ENCODE results near the gene FAM76A.

DNA sequence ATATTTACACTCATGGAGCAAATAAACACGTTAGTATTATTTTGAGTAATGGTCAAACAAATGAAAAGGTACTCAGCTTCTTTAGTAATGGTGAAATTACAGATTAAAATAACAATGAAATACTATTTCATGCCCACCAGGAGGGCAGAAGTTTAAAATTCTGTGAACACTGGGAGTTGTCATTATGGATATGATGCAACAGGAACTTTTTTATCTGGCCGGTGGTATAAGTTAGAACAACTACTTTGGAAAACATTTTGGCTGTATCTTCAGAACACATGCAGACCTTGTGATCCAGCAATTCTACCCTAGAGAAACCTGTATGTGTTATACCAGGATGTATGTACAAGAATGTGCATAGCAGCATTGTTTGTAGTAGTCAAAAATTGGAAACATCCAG lies 81.6 kb downstream of the FAM76A start:
- no peak for TF ChIP-seq EZH2 (IDR thresholded peaks at IDR 0.05; ENCODE audit: low read depth)
- TF ChIP-seq, protein P1, sequence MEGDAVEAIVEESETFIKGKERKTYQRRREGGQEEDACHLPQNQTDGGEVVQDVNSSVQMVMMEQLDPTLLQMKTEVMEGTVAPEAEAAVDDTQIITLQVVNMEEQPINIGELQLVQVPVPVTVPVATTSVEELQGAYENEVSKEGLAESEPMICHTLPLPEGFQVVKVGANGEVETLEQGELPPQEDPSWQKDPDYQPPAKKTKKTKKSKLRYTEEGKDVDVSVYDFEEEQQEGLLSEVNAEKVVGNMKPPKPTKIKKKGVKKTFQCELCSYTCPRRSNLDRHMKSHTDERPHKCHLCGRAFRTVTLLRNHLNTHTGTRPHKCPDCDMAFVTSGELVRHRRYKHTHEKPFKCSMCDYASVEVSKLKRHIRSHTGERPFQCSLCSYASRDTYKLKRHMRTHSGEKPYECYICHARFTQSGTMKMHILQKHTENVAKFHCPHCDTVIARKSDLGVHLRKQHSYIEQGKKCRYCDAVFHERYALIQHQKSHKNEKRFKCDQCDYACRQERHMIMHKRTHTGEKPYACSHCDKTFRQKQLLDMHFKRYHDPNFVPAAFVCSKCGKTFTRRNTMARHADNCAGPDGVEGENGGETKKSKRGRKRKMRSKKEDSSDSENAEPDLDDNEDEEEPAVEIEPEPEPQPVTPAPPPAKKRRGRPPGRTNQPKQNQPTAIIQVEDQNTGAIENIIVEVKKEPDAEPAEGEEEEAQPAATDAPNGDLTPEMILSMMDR (conservative IDR thresholded peaks at IDR 0.05) = no peak

Measured in PC-9 (cell line).